ENCODE results near the gene CEP112.

DNA sequence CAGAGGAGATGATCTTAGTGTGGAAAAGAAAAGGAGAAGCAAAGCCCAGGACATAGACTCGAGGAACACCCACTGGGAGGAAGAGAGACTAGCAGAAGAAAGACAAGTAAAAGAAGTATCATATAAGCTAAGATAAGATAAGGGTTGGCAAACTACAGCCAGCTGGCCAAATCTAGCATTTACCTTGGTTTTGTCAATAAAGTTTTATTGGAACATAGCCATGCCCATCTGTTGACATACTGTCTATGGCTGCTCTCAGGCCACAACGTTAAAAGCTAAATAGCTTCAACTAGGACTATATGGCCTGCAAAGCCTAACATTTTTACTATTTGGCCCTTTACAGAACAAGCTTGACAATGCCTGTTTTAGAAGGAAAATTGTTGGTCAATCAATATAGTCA lies 464.1 kb downstream of the CEP112 start:
- TF ChIP-seq, protein P1, sequence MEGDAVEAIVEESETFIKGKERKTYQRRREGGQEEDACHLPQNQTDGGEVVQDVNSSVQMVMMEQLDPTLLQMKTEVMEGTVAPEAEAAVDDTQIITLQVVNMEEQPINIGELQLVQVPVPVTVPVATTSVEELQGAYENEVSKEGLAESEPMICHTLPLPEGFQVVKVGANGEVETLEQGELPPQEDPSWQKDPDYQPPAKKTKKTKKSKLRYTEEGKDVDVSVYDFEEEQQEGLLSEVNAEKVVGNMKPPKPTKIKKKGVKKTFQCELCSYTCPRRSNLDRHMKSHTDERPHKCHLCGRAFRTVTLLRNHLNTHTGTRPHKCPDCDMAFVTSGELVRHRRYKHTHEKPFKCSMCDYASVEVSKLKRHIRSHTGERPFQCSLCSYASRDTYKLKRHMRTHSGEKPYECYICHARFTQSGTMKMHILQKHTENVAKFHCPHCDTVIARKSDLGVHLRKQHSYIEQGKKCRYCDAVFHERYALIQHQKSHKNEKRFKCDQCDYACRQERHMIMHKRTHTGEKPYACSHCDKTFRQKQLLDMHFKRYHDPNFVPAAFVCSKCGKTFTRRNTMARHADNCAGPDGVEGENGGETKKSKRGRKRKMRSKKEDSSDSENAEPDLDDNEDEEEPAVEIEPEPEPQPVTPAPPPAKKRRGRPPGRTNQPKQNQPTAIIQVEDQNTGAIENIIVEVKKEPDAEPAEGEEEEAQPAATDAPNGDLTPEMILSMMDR (IDR thresholded peaks at IDR 0.05; ENCODE audit: low read depth, low read length) = no peak
- TF ChIP-seq POLR2A (IDR thresholded peaks at IDR 0.05; ENCODE audit: extremely low read depth, insufficient read length) = no peak
- TF ChIP-seq MAX (IDR thresholded peaks at IDR 0.05; ENCODE audit: low read depth, low read length) = no peak
- no peak for TF ChIP-seq MYC (IDR thresholded peaks at IDR 0.05; ENCODE audit: low read depth, low read length)

All from NB4 (cell line).